ENCODE measurements around the gene KDM7A.

Gene KDM7A

GRCh38 chr7:140062528-140063299, 114.1 kb downstream of the KDM7A start, which contains the start of gene PARP12 (continued):
- TF ChIP-seq HOXD13 (CRISPR knock-in tag; IDR thresholded peaks at IDR 0.05; ENCODE audit: borderline replicate concordance): no peak
- no peak for TF ChIP-seq PRDM6 (tag by site-specific recombination; IDR thresholded peaks at IDR 0.05)
- no peak for TF ChIP-seq ZNF140 (tag by site-specific recombination; IDR thresholded peaks at IDR 0.05)
- TF ChIP-seq ZNF274 (IDR thresholded peaks at IDR 0.05; ENCODE audit: low read length): no peak
- no peak for TF ChIP-seq ZNF274 (tag by site-specific recombination; IDR thresholded peaks at IDR 0.05; ENCODE audit: borderline replicate concordance)
- TF ChIP-seq ZNF174 (tag by site-specific recombination; IDR thresholded peaks at IDR 0.05): no peak
- TF ChIP-seq ZFP37 (tag by site-specific recombination; IDR thresholded peaks at IDR 0.05): no peak
- TF ChIP-seq MZF1 (tag by site-specific recombination; IDR thresholded peaks at IDR 0.05; ENCODE audit: borderline replicate concordance): no peak
- no peak for TF ChIP-seq ZNF473 (tag by site-specific recombination; IDR thresholded peaks at IDR 0.05)
- no peak for TF ChIP-seq ZNF248 (tag by site-specific recombination; IDR thresholded peaks at IDR 0.05)
- TF ChIP-seq ZNF354C (tag by site-specific recombination; IDR thresholded peaks at IDR 0.05; ENCODE audit: borderline replicate concordance, low read depth): no peak
- no peak for TF ChIP-seq ZNF23 (tag by site-specific recombination; IDR thresholded peaks at IDR 0.05; ENCODE audit: borderline replicate concordance)
- TF ChIP-seq ZNF571 (tag by site-specific recombination; IDR thresholded peaks at IDR 0.05): no peak
- TF ChIP-seq ZEB2 (tag by site-specific recombination; IDR thresholded peaks at IDR 0.05): peak; percentile 64
- TF ChIP-seq ZNF791 (tag by site-specific recombination; IDR thresholded peaks at IDR 0.05): no peak
- TF ChIP-seq ZNF24 (tag by site-specific recombination; IDR thresholded peaks at IDR 0.05): peak; percentile 43; the same call in 1 of the 2 replicates
- 0 out of 2 replicates have a peak, but pooled peaks have one; percentile 32 for TF ChIP-seq KLF16 (tag by site-specific recombination; IDR thresholded peaks at IDR 0.05)
- no peak; the same call in 1 of the 2 replicates for TF ChIP-seq ZNF398 (tag by site-specific recombination; IDR thresholded peaks at IDR 0.05)
- TF ChIP-seq ZBTB48 (tag by site-specific recombination; IDR thresholded peaks at IDR 0.05): no peak
- TF ChIP-seq OSR2 (tag by site-specific recombination; IDR thresholded peaks at IDR 0.05): 0 out of 2 replicates have a peak, but pooled peaks have one; percentile 28
- TF ChIP-seq ZIC2 (tag by site-specific recombination; IDR thresholded peaks at IDR 0.05): peak; percentile 43; the same call in 1 of the 2 replicates
- TF ChIP-seq ZNF239 (tag by site-specific recombination; IDR thresholded peaks at IDR 0.05): no peak
- TF ChIP-seq ZNF416 (tag by site-specific recombination; IDR thresholded peaks at IDR 0.05): no peak
- no peak for TF ChIP-seq ZNF792 (tag by site-specific recombination; IDR thresholded peaks at IDR 0.05)
- TF ChIP-seq ZSCAN30 (tag by site-specific recombination; IDR thresholded peaks at IDR 0.05): peak; percentile 92
- TF ChIP-seq ZNF133 (tag by site-specific recombination; IDR thresholded peaks at IDR 0.05): no peak
- no peak; the same call in 1 of the 2 replicates for TF ChIP-seq YY1 (tag by site-specific recombination; IDR thresholded peaks at IDR 0.05)
- TF ChIP-seq ZNF37A (tag by site-specific recombination; IDR thresholded peaks at IDR 0.05): no peak
- peak; percentile 60; the same call in 1 of the 2 replicates for TF ChIP-seq ZNF610 (tag by site-specific recombination; IDR thresholded peaks at IDR 0.05; ENCODE audit: borderline replicate concordance)
- TF ChIP-seq ZNF302 (tag by site-specific recombination; IDR thresholded peaks at IDR 0.05; ENCODE audit: low read depth): no peak
- TF ChIP-seq GLIS2 (tag by site-specific recombination; IDR thresholded peaks at IDR 0.05): peak; percentile 46; the same call in 1 of the 2 replicates
- TF ChIP-seq ZFHX2 (tag by site-specific recombination; conservative IDR thresholded peaks at IDR 0.05): 0 out of 2 replicates have a peak, but pooled peaks have one; percentile 8
- 0 out of 2 replicates have a peak, but pooled peaks have one; percentile 26 for TF ChIP-seq ZBTB44 (tag by site-specific recombination; IDR thresholded peaks at IDR 0.05)
- TF ChIP-seq HOXC10 (CRISPR knock-in tag; IDR thresholded peaks at IDR 0.05): no peak
- TF ChIP-seq ZNF423 (tag by site-specific recombination; IDR thresholded peaks at IDR 0.05): no peak
- no peak for TF ChIP-seq REPIN1 (tag by site-specific recombination; IDR thresholded peaks at IDR 0.05; ENCODE audit: low read depth)
- no peak for TF ChIP-seq ZNF488 (tag by site-specific recombination; IDR thresholded peaks at IDR 0.05)

Measured in HEK293 (cell line).